ENCODE measurements around the gene RTEL1. TPM values are rescaled to one million over a fixed set of nuclear protein-coding genes. Genes with fewer than 3 reads are reported as not detected.

RTEL1 gene
- total RNA-seq, 1 experiment from 2014 or later = 39.2 TPM

- intact Hi-C loops (cut with micrococcal nuclease) = loop anchor here (1.0 to 2.0 kb wide), 2 partner anchors 16 to 54 kb away; no protein-coding TSS in a partner anchor
- ChIA-PET CTCF (interaction anchor here (0.6 to 1.2 kb wide), 8 partner anchors 16 to 356 kb away, joined by 3 to 6 read pairs (median 4); no protein-coding TSS in a partner anchor), POLR2A (interaction anchor here (0.6 to 4.9 kb wide), 24 partner anchors 9 to 1313 kb away, joined by 3 to 59 read pairs (median 4); partner anchors contain the start of genes ARFRP1, GMEB2, PPDPF and PTK6)
- Mint-ChIP-seq H3K9me3 (ENCODE audit: unreplicated experiment) (no peaks in the 10 kb centered on the region), H3K27me3 (ENCODE audit: insufficient read depth, unreplicated experiment) (no peaks in the 10 kb centered on the region), H3K4me1 (ENCODE audit: insufficient read depth, unreplicated experiment) (peaks cover 6% of the 10 kb centered on the region), H3K36me3 (ENCODE audit: insufficient read depth, unreplicated experiment) (peaks cover 18% of the 10 kb centered on the region), H3K27ac (ENCODE audit: low read depth, unreplicated experiment) (peak overlapping the region; percentile 75), H3K4me3 (ENCODE audit: unreplicated experiment) (peak overlapping the region; percentile 53)
- peak; percentile 99 for DNase-seq (ENCODE audit: unreplicated experiment)
- BruUV-seq (replicated peaks) = no TSS peak
- no peak for TF ChIP-seq CTCF (IDR thresholded peaks at IDR 0.05; ENCODE audit: unreplicated experiment)
Observed at GRCh38 chr20:63682384-63683139, 24.4 kb downstream of the RTEL1 start.

GRCh38 chr20:63685269-63686026 lies 27.3 kb downstream of the RTEL1 start:
- peaks cover 19% of the 10 kb centered on the region for H3K36me3 Mint-ChIP-seq (ENCODE audit: insufficient read depth, unreplicated experiment)
- TF ChIP-seq CTCF (IDR thresholded peaks at IDR 0.05; ENCODE audit: unreplicated experiment) = no peak
- DNase-seq (ENCODE audit: unreplicated experiment) = no peak
- peaks cover 6% of the 10 kb centered on the region for H3K4me1 Mint-ChIP-seq (ENCODE audit: insufficient read depth, unreplicated experiment)
- no peak overlapping the region for H3K4me3 Mint-ChIP-seq (ENCODE audit: unreplicated experiment)
- ChIA-PET POLR2A (no interaction called here), CTCF (no interaction called here)
- H3K27me3 Mint-ChIP-seq (ENCODE audit: insufficient read depth, unreplicated experiment) = no peaks in the 10 kb centered on the region
- no peak overlapping the region for H3K27ac Mint-ChIP-seq (ENCODE audit: low read depth, unreplicated experiment)
- intact Hi-C loops (cut with micrococcal nuclease) = no loop called here
- no peaks in the 10 kb centered on the region for H3K9me3 Mint-ChIP-seq (ENCODE audit: unreplicated experiment)
- BruUV-seq (replicated peaks) = no TSS peak

GRCh38 chr20:63686094-63686491 lies 28.0 kb downstream of the RTEL1 start:
- Mint-ChIP-seq H3K4me1 (ENCODE audit: insufficient read depth, unreplicated experiment) (peaks cover 6% of the 10 kb centered on the region), H3K27me3 (ENCODE audit: insufficient read depth, unreplicated experiment) (no peaks in the 10 kb centered on the region), H3K27ac (ENCODE audit: low read depth, unreplicated experiment) (no peak overlapping the region), H3K9me3 (ENCODE audit: unreplicated experiment) (no peaks in the 10 kb centered on the region), H3K4me3 (ENCODE audit: unreplicated experiment) (no peak overlapping the region), H3K36me3 (ENCODE audit: insufficient read depth, unreplicated experiment) (peaks cover 23% of the 10 kb centered on the region)
- no peak for DNase-seq (ENCODE audit: unreplicated experiment)
- TF ChIP-seq CTCF (IDR thresholded peaks at IDR 0.05; ENCODE audit: unreplicated experiment) = no peak
- BruUV-seq (replicated peaks) = no TSS peak
- ChIA-PET POLR2A (interaction anchor here (1.0 to 2.0 kb wide), 2 partner anchors 13 to 28 kb away, joined by 3 to 14 read pairs; partner anchors contain the start of gene RTEL1), CTCF (interaction anchor here (1.2 kb wide), 1 partner anchor 70 kb away, joined by 3 read pairs; no protein-coding TSS in a partner anchor)
- intact Hi-C loops (cut with micrococcal nuclease) = no loop called here

All from MCF 10A (cell line).